Measurements from ENCODE around the gene ZC2HC1C. TPM values are rescaled to one million over a fixed set of nuclear protein-coding genes. Genes with fewer than 3 reads are reported as not detected.

The ZC2HC1C gene
- total and polyA plus RNA-seq, 9 of the 15 experiments (the other 6 are each of a cell fraction or from before 2014, with no cell fraction given), result 6.3 to 9.2 (median 7.7) TPM

GRCh38 chr14:75088153-75088552, 18.7 kb downstream of the ZC2HC1C start:
- peak; percentile 33; the same call in 1 of the 2 replicates for TF ChIP-seq C11orf30 (IDR thresholded peaks at IDR 0.05; ENCODE audit: low read depth)
- no peak for TF ChIP-seq ETV1 (tag; conservative IDR thresholded peaks at IDR 0.05; ENCODE audit: low read depth)
- TF ChIP-seq ZNF316 (IDR thresholded peaks at IDR 0.05), result peak; percentile 52
- POLR2A ChIA-PET, result interaction anchor here (0.5 to 1.2 kb wide), 5 partner anchors 9 to 407 kb away, joined by 3 to 6 read pairs (median 4); no protein-coding TSS in a partner anchor
- Histone ChIP-seq H4K20me1 (replicated peaks; ENCODE audit: control insufficient read depth, insufficient read depth, low read length) (no peaks in the 10 kb centered on the region), H3K4me2 (ENCODE audit: insufficient read depth, low read length) (no peak overlapping the region), H3K9ac (ENCODE audit: insufficient read depth in 1 of 2, low read depth in 2 of 2, low read length in 2 of 2) (no peak overlapping the region), H3K27ac (ENCODE audit: extremely low read depth, low read depth, low read length) (no peak overlapping the region), H3K4me3 (no peak overlapping the region), H3K9me3 (replicated peaks; ENCODE audit: control insufficient read depth, insufficient read depth, low read depth, low read length) (no peaks in the 10 kb centered on the region), H3K27me3 (ENCODE audit: control insufficient read depth in 2 of 2, insufficient read depth in 2 of 2, low read length in 2 of 2) (no peaks in the 10 kb centered on the region), H3K79me2 (ENCODE audit: control insufficient read depth, insufficient read depth, low read length) (no peaks in the 10 kb centered on the region), H2AFZ (ENCODE audit: low read depth, low read length) (no peak overlapping the region), H3K4me1 (replicated peaks in 1 of 2; ENCODE audit: control insufficient read depth in 2 of 2, insufficient read depth in 2 of 2, low read length in 2 of 2) (no peaks in the 10 kb centered on the region), H3K36me3 (ENCODE audit: control insufficient read depth, insufficient read depth, low read length) (peaks cover 34% of the 10 kb centered on the region; the same call in 2 of the 3 replicates), H3K9me1 (ENCODE audit: control insufficient read depth, insufficient read depth, low read length) (no peaks in the 10 kb centered on the region)
- CTCF ChIA-PET (ENCODE audit: low intra/inter-chr PET ratio), result interaction anchor here (1.4 to 2.3 kb wide), 4 partner anchors 142 to 227 kb away, joined by 4 to 23 read pairs (median 20); no protein-coding TSS in a partner anchor
- BruUV-seq (replicated peaks), result no TSS peak
- DNase-seq (ENCODE audit: extremely low read depth in 1 of 4, low spot score in 3 of 4) (no peak), FAIRE-seq (no peak), ATAC-seq (no peak)
- in situ Hi-C loops (cut with MboI), result no loop called here
- WGBS (ENCODE audit: insufficient coverage, low coverage, missing lambda C conversion rate), result 77% methylated on average over 2 of the region's 2 CpGs
- intact Hi-C loops (cut with micrococcal nuclease), result loop anchor here (1.0 kb wide), 3 partner anchors 143 to 227 kb away; no protein-coding TSS in a partner anchor

GRCh38 chr14:75088566-75089373, 19.3 kb downstream of the ZC2HC1C start:
- in situ Hi-C loops (cut with MboI) (no loop called here), intact Hi-C loops (cut with micrococcal nuclease) (loop anchor here (1.0 kb wide), 3 partner anchors 143 to 227 kb away; no protein-coding TSS in a partner anchor)
- no peak overlapping the region for H3K4me2 ChIP-seq (ENCODE audit: insufficient read depth, low read length)
- no peaks in the 10 kb centered on the region for H3K27me3 ChIP-seq (ENCODE audit: control insufficient read depth in 2 of 2, insufficient read depth in 2 of 2, low read length in 2 of 2)
- no peak overlapping the region for H3K9ac ChIP-seq (ENCODE audit: insufficient read depth in 1 of 2, low read depth in 2 of 2, low read length in 2 of 2)
- WGBS (ENCODE audit: insufficient coverage, low coverage, missing lambda C conversion rate), result 37% methylated on average over 6 of the region's 7 CpGs
- no peak overlapping the region for H3K27ac ChIP-seq (ENCODE audit: extremely low read depth, low read depth, low read length)
- no peaks in the 10 kb centered on the region for H3K4me1 ChIP-seq (replicated peaks in 1 of 2; ENCODE audit: control insufficient read depth in 2 of 2, insufficient read depth in 2 of 2, low read length in 2 of 2)
- no peaks in the 10 kb centered on the region for H3K9me1 ChIP-seq (ENCODE audit: control insufficient read depth, insufficient read depth, low read length)
- H3K4me3 ChIP-seq, result no peak overlapping the region
- H3K79me2 ChIP-seq (ENCODE audit: control insufficient read depth, insufficient read depth, low read length), result no peaks in the 10 kb centered on the region
- H3K9me3 ChIP-seq (replicated peaks; ENCODE audit: control insufficient read depth, insufficient read depth, low read depth, low read length), result no peaks in the 10 kb centered on the region
- DNase-seq (ENCODE audit: extremely low read depth in 1 of 4, low spot score in 3 of 4), result peak; percentile 33 to 63 (median 37)
- no peaks in the 10 kb centered on the region for H4K20me1 ChIP-seq (replicated peaks; ENCODE audit: control insufficient read depth, insufficient read depth, low read length)
- H3K36me3 ChIP-seq (ENCODE audit: control insufficient read depth, insufficient read depth, low read length), result peaks cover 34% of the 10 kb centered on the region; the same call in 2 of the 3 replicates
- FAIRE-seq, result peak; percentile 75
- CTCF ChIA-PET (ENCODE audit: low intra/inter-chr PET ratio), result interaction anchor here (1.4 to 2.3 kb wide), 4 partner anchors 142 to 228 kb away, joined by 4 to 23 read pairs (median 20); no protein-coding TSS in a partner anchor
- BruUV-seq (replicated peaks), result no TSS peak
- POLR2A ChIA-PET, result interaction anchor here (0.5 to 1.2 kb wide), 6 partner anchors 8 to 406 kb away, joined by 3 to 6 read pairs (median 4); no protein-coding TSS in a partner anchor
- peak; percentile 85 for ATAC-seq
- H2AFZ ChIP-seq (ENCODE audit: low read depth, low read length), result no peak overlapping the region
- peak; percentile 71; the same call in 1 of the 2 replicates for TF ChIP-seq ARID2 (IDR thresholded peaks at IDR 0.05)
- no peak for TF ChIP-seq RREB1 (CRISPR knock-in tag; IDR thresholded peaks at IDR 0.05)
- peak; percentile 64; the same call in 1 of the 2 replicates for TF ChIP-seq STAG1 (CRISPR knock-in tag; IDR thresholded peaks at IDR 0.05; ENCODE audit: borderline replicate concordance)
- TF ChIP-seq CREB1 (IDR thresholded peaks at IDR 0.05), result no peak
- no peak for TF ChIP-seq CREB1 (CRISPR knock-in tag; IDR thresholded peaks at IDR 0.05)

Measured in K562 (cell line).